Cardiac muscle cell (in vitro differentiated cells and primary cell): ENCODE results near the gene EPG5. TPM values are rescaled to one million over a fixed set of nuclear protein-coding genes. Genes with fewer than 3 reads are reported as not detected.

Experiments used
- DNase-seq, 2 donors: peaks; one replicate each; pipeline versions ENCODE4 v3.0.0 to v3.0.0-alpha.2; 2010 to 2017; ENCODE audit warnings: low read depth in 1 of 2, low spot score in 1 of 2
- H3K27ac ChIP-seq: fragments of 200-600 bp; sonication (generic); 2 replicates; pipeline ENCODE4 v1.5.1; 2016
- H3K27me3 ChIP-seq: fragments of 200-600 bp; sonication (generic); 2 replicates; pipeline ENCODE4 v1.6.0; 2016; ENCODE audit warnings: control low read depth
- H3K36me3 ChIP-seq: fragments of 200-600 bp; sonication (generic); 2 replicates; pipeline ENCODE4 v1.5.1; 2016; ENCODE audit warnings: control low read depth
- H3K4me1 ChIP-seq: fragments of 200-600 bp; sonication (generic); 2 replicates; pipeline ENCODE4 v1.8.1; 2017; ENCODE audit warnings: low read depth, mild to moderate bottlenecking, mixed run types
- H3K4me3 ChIP-seq: fragments of 200-600 bp; sonication (generic); 2 replicates; pipeline ENCODE4 v1.5.1; 2016; ENCODE audit warnings: mild to moderate bottlenecking
- H3K9me3 ChIP-seq: fragments of 200-600 bp; sonication (generic); 2 replicates; pipeline ENCODE4 v1.5.1; 2017; ENCODE audit warnings: low read depth, mild to moderate bottlenecking, control low read depth
- polyA plus RNA-seq: library from polyadenylated mRNA; unstranded; fragments of >200 nt; fragmentation: Nextera tagmentation; extraction: Ambion mirVana; gene quantifications from 2 replicates; pipeline ENCODE4 v1.2.1, GENCODE V29; 2016
- total RNA-seq: library from RNA; depleted of rRNA; stranded (reverse); fragments of >200 nt; gene quantifications from 2 replicates; pipeline ENCODE4 v1.2.3, GENCODE V29; 2016
- TF ChIP-seq, protein P1 (sequence below): IDR thresholded peaks from 2 replicates; pipeline ENCODE4 v1.5.1; 2012; ENCODE audit warnings: low read depth, mild to moderate bottlenecking, low read length

The EPG5 gene
- total and polyA plus RNA-seq, 2 experiments from 2014 or later = 7.5 to 17.7 TPM

DNA sequence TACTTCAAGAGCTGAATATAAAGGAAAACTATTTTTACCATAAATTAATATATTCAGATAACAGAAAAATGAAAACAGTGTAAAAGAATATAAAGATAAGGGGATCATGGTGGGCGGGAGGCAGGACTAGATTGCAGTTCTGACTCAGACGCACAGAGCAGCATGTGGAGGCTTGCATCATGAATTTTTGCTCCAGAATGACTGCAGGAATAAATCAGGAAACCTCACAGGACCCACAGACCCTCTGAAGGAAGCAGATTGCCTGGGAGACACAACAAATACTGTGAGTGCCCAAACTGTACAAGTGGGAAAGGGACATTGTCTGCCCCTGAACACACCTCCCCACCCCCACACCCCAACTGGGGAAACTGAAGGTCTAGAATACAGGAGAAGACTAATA lies 160.9 kb downstream of the EPG5 start:
- H3K36me3 ChIP-seq = no peaks in the 10 kb centered on the region

DNA sequence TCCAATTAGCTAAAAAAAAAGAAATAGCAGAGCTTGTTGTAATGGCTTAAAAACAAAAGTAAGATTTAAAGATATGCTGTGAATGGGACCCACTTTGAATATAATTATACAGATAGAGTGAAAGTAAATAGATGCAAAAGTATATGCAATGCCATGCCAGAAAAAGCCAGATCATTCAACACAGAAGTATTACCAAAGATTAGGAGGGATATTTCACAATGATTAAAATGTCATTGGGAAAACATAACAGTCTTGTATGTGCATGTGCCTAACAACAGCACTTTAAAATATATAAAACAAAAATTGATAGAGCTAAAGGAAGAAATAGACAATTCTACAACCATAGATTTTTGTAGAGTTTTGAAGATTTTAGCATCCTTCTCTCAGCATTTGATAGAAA lies 161.6 kb downstream of the EPG5 start:
- no peak overlapping the region for H3K27ac ChIP-seq
- DNase-seq = peak in 1 of 2 donors; percentile 42
- no peaks in the 10 kb centered on the region for H3K27me3 ChIP-seq

More for the DNA sequence above, 160.9 kb downstream of the EPG5 start:
- Histone ChIP-seq H3K4me3 (no peak overlapping the region), H3K27me3 (no peaks in the 10 kb centered on the region), H3K4me1 (no peaks in the 10 kb centered on the region), H3K9me3 (no peaks in the 10 kb centered on the region), H3K27ac (no peak overlapping the region)
- TF ChIP-seq, protein P1, sequence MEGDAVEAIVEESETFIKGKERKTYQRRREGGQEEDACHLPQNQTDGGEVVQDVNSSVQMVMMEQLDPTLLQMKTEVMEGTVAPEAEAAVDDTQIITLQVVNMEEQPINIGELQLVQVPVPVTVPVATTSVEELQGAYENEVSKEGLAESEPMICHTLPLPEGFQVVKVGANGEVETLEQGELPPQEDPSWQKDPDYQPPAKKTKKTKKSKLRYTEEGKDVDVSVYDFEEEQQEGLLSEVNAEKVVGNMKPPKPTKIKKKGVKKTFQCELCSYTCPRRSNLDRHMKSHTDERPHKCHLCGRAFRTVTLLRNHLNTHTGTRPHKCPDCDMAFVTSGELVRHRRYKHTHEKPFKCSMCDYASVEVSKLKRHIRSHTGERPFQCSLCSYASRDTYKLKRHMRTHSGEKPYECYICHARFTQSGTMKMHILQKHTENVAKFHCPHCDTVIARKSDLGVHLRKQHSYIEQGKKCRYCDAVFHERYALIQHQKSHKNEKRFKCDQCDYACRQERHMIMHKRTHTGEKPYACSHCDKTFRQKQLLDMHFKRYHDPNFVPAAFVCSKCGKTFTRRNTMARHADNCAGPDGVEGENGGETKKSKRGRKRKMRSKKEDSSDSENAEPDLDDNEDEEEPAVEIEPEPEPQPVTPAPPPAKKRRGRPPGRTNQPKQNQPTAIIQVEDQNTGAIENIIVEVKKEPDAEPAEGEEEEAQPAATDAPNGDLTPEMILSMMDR = no peak
- DNase-seq = peak in 1 of 2 donors; percentile 78

DNA sequence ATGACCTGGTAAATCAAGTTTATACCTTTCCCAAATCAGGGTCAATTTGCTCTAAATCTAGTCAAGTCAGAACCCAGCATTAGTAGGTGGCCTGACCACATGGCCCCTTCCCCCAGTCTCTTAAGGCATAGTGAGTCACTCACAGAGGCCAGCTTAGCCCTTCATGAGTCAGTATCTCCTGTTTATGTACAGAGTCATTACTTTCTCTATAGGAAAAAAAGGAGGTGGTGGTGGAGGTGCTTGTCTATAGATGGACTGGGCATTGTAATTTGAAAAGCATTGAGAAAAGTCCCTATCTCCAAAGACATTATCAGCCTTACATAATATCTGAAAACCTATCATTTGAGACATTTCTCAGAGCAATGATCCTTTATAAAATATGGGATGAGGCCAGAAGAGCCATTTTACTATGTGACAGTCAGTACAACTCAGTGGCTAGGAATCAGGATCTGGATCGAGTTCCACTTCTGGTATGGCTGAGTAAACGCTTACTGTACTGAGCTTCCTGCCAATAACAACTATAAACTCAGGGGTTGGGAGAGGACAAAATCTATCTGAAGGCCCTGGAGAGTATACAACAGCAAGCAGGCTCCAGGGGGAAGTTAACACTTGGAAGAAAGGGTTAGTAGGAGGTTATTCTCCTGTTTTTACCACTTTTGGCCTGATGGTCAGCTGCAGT lies 164.2 kb downstream of the EPG5 start:
- H3K27me3 ChIP-seq = no peaks in the 10 kb centered on the region
- no peaks in the 10 kb centered on the region for H3K36me3 ChIP-seq
- H3K27ac ChIP-seq = no peak overlapping the region
- no peaks in the 10 kb centered on the region for H3K4me1 ChIP-seq
- H3K9me3 ChIP-seq = no peaks in the 10 kb centered on the region
- TF ChIP-seq, protein P1 = no peak
- H3K4me3 ChIP-seq = no peak overlapping the region
- peak in 1 of 2 donors; percentile 89 for DNase-seq

More for the DNA sequence above, 161.6 kb downstream of the EPG5 start:
- TF ChIP-seq, protein P1 = no peak
- Histone ChIP-seq H3K36me3 (no peaks in the 10 kb centered on the region), H3K4me1 (no peaks in the 10 kb centered on the region), H3K4me3 (no peak overlapping the region), H3K9me3 (no peaks in the 10 kb centered on the region)

- H3K36me3 ChIP-seq = no peaks in the 10 kb centered on the region
- H3K27ac ChIP-seq = no peak overlapping the region
- no peaks in the 10 kb centered on the region for H3K27me3 ChIP-seq
- no peak for DNase-seq
- no peaks in the 10 kb centered on the region for H3K9me3 ChIP-seq
- H3K4me3 ChIP-seq = no peak overlapping the region
- TF ChIP-seq, protein P1 = no peak
- no peaks in the 10 kb centered on the region for H3K4me1 ChIP-seq
Observed at GRCh38 chr18:45801416-45802004, 165.6 kb downstream of the EPG5 start.

Other genes starting within 250 kb of the EPG5 start
- not detected in 2 replicates for gene SLC14A1, start 243.1 kb downstream of the EPG5 start, total RNA-seq
- not detected in 2 replicates for gene SLC14A1, start 243.1 kb downstream of the EPG5 start, polyA plus RNA-seq
- gene SIGLEC15, start 141.7 kb downstream of the EPG5 start, total RNA-seq = 4.2 TPM in 1 of 2 replicates, not detected in the other
- 0.62 TPM in 1 of 2 replicates, not detected in the other for gene SIGLEC15, start 141.7 kb downstream of the EPG5 start, polyA plus RNA-seq
- 4.6 and 4.9 TPM in 2 replicates for gene PSTPIP2, start 104.9 kb upstream of the EPG5 start, total RNA-seq
- 4.7 and 5.1 TPM in 2 replicates for gene PSTPIP2, start 104.9 kb upstream of the EPG5 start, polyA plus RNA-seq
- gene ATP5F1A, start 131.0 kb upstream of the EPG5 start, total RNA-seq = 1,340 and 1,633 TPM in 2 replicates
- 1,388 and 1,610 TPM in 2 replicates for gene ATP5F1A, start 131.0 kb upstream of the EPG5 start, polyA plus RNA-seq
- gene HAUS1, start 137.1 kb upstream of the EPG5 start, total RNA-seq = 34.8 and 75.5 TPM in 2 replicates
- gene HAUS1, start 137.1 kb upstream of the EPG5 start, polyA plus RNA-seq = 74.2 and 75.8 TPM in 2 replicates